HEK293 (cell line): ENCODE measurements around the gene MPEG1.

Source experiments
- CTCF ChIA-PET: fragments of 350-600 bp; formaldehyde crosslinking; extraction: SDS; loops from one replicate; lab custom pipeline; 2021; ENCODE audit warnings: antibody characterized with exemption; lab: Yijun Ruan, JAX
- POLR2A ChIA-PET: fragments of 300-600 bp; formaldehyde crosslinking; extraction: SDS; loops from one replicate; lab custom pipeline; 2020; ENCODE audit warnings: antibody characterized with exemption, inconsistent platforms; lab: Yijun Ruan, JAX
- H3K27ac ChIP-seq: fragments of 200-500 bp; sonication (Bioruptor generic); 2 replicates; pipeline ENCODE4 v1.5.1; 2014; ENCODE audit warnings: low read depth, low read length, control low read depth, inconsistent platforms; ENCODE audit errors: extremely low read depth
- H3K36me3 ChIP-seq, 2 experiments: fragments of 200-500 bp in 1 of 2; sonication (Bioruptor generic) in 1 of 2; 1 replicate in 1 of 2; 2 replicates in 1 of 2; pipeline ENCODE4 v1.5.1; 2014 to 2017; ENCODE audit warnings: inconsistent platforms in 2 of 2, low read length in 2 of 2; ENCODE audit not compliant: control insufficient read depth in 2 of 2, insufficient read depth in 1 of 2
- H3K4me1 ChIP-seq: fragments of 200-500 bp; sonication (Bioruptor generic); 2 replicates; pipeline ENCODE4 v1.5.1; 2014; ENCODE audit warnings: mild to moderate bottlenecking, low read length, inconsistent platforms; ENCODE audit not compliant: control insufficient read depth, insufficient read depth
- H3K4me3 ChIP-seq: 2 replicates; pipeline ENCODE4 v1.5.1; 2011; ENCODE audit warnings: low read depth, mild to moderate bottlenecking, control low read depth, low read length, moderate library complexity
- H3K9me3 ChIP-seq: fragments of 200-500 bp; sonication (Bioruptor generic); 2 replicates; pipeline ENCODE4 v1.5.1; 2014; ENCODE audit warnings: low read depth, low read length, inconsistent platforms; ENCODE audit not compliant: control insufficient read depth, insufficient read depth
- FEZF1 ChIP-seq: fragments of 450-650 bp; formaldehyde crosslinking; IDR thresholded peaks from 2 replicates; pipeline ENCODE4 v1.5.1; 2016; ENCODE audit warnings: missing biosample characterization, missing genetic modification characterization
- GFI1B ChIP-seq: fragments of 450-650 bp; formaldehyde crosslinking; IDR thresholded peaks from 2 replicates; pipeline ENCODE4 v1.5.1; 2016; ENCODE audit warnings: missing biosample characterization, missing genetic modification characterization
- KLF1 ChIP-seq: fragments of 450-650 bp; formaldehyde crosslinking; IDR thresholded peaks from 2 replicates; pipeline ENCODE4 v1.5.1; 2016; ENCODE audit warnings: missing biosample characterization, missing genetic modification characterization
- PRDM6 ChIP-seq: fragments of 450-650 bp; formaldehyde crosslinking; IDR thresholded peaks from 2 replicates; pipeline ENCODE4 v1.5.1; 2017; ENCODE audit warnings: missing biosample characterization, missing genetic modification characterization
- SCRT1 ChIP-seq: fragments of 450-650 bp; formaldehyde crosslinking; IDR thresholded peaks from 2 replicates; pipeline ENCODE4 v1.5.1; 2016; ENCODE audit warnings: missing biosample characterization, missing genetic modification characterization, borderline replicate concordance
- TRIM28 ChIP-seq: IDR thresholded peaks from 2 replicates; pipeline ENCODE4 v1.6.1; 2011; ENCODE audit warnings: low read length, control low read depth, borderline replicate concordance
- ZBTB17 ChIP-seq: fragments of 450-650 bp; formaldehyde crosslinking; IDR thresholded peaks from 2 replicates; pipeline ENCODE4 v1.5.1; 2016; ENCODE audit warnings: missing biosample characterization, missing genetic modification characterization
- ZBTB20 ChIP-seq: fragments of 450-650 bp; formaldehyde crosslinking; IDR thresholded peaks from 2 replicates; pipeline ENCODE4 v1.5.1; 2016; ENCODE audit warnings: missing biosample characterization, missing genetic modification characterization
- ZBTB6 ChIP-seq: fragments of 450-650 bp; formaldehyde crosslinking; IDR thresholded peaks from 2 replicates; pipeline ENCODE4 v1.5.1; 2017; ENCODE audit warnings: missing biosample characterization, missing genetic modification characterization
- ZBTB8A ChIP-seq: fragments of 450-650 bp; formaldehyde crosslinking; IDR thresholded peaks from 2 replicates; pipeline ENCODE4 v1.5.1; 2016; ENCODE audit warnings: missing biosample characterization, missing genetic modification characterization
- ZNF10 ChIP-seq: fragments of 450-650 bp; formaldehyde crosslinking; IDR thresholded peaks from 2 replicates; pipeline ENCODE4 v1.5.1; 2017; ENCODE audit warnings: missing biosample characterization, missing genetic modification characterization
- ZNF157 ChIP-seq: fragments of 450-650 bp; formaldehyde crosslinking; IDR thresholded peaks from 2 replicates; pipeline ENCODE4 v1.5.1; 2016; ENCODE audit warnings: missing biosample characterization, missing genetic modification characterization
- ZNF175 ChIP-seq: fragments of 450-650 bp; formaldehyde crosslinking; IDR thresholded peaks from 2 replicates; pipeline ENCODE4 v1.5.1; 2016; ENCODE audit warnings: missing biosample characterization, missing genetic modification characterization
- ZNF214 ChIP-seq: fragments of 450-650 bp; formaldehyde crosslinking; IDR thresholded peaks from 2 replicates; pipeline ENCODE4 v1.5.1; 2017; ENCODE audit warnings: missing biosample characterization, mild to moderate bottlenecking, missing genetic modification characterization, borderline replicate concordance
- ZNF23 ChIP-seq: fragments of 450-650 bp; formaldehyde crosslinking; IDR thresholded peaks from 2 replicates; pipeline ENCODE4 v1.5.1; 2016; ENCODE audit warnings: missing biosample characterization, missing genetic modification characterization, borderline replicate concordance
- ZNF239 ChIP-seq: fragments of 450-650 bp; formaldehyde crosslinking; IDR thresholded peaks from 2 replicates; pipeline ENCODE4 v1.5.1; 2016; ENCODE audit warnings: missing biosample characterization, missing genetic modification characterization
- ZNF416 ChIP-seq: fragments of 450-650 bp; formaldehyde crosslinking; IDR thresholded peaks from 2 replicates; pipeline ENCODE4 v1.5.1; 2016; ENCODE audit warnings: missing biosample characterization, missing genetic modification characterization
- ZNF501 ChIP-seq: fragments of 450-650 bp; formaldehyde crosslinking; IDR thresholded peaks from 2 replicates; pipeline ENCODE4 v1.5.1; 2016; ENCODE audit warnings: missing biosample characterization, missing genetic modification characterization
- ZNF521 ChIP-seq: fragments of 450-650 bp; formaldehyde crosslinking; IDR thresholded peaks from 2 replicates; pipeline ENCODE4 v1.5.1; 2017; ENCODE audit warnings: missing biosample characterization, mild to moderate bottlenecking, missing genetic modification characterization
- ZNF768 ChIP-seq: fragments of 450-650 bp; formaldehyde crosslinking; IDR thresholded peaks from 2 replicates; pipeline ENCODE4 v1.5.1; 2018; ENCODE audit warnings: missing biosample characterization, mild to moderate bottlenecking, missing genetic modification characterization
- TF ChIP-seq, protein P1 (sequence below): fragments of 450-650 bp; formaldehyde crosslinking; IDR thresholded peaks from 2 replicates; pipeline ENCODE4 v1.5.1; 2017; ENCODE audit warnings: missing biosample characterization, missing genetic modification characterization
- TF ChIP-seq, protein P2 (sequence below): fragments of 450-650 bp; formaldehyde crosslinking; IDR thresholded peaks from 2 replicates; pipeline ENCODE4 v1.5.1; 2016; ENCODE audit warnings: missing biosample characterization, missing genetic modification characterization
- TF ChIP-seq, protein P3 (sequence below): fragments of 450-650 bp; formaldehyde crosslinking; IDR thresholded peaks from 2 replicates; pipeline ENCODE4 v1.5.1; 2016; ENCODE audit warnings: missing biosample characterization, missing genetic modification characterization
- TF ChIP-seq, protein P4 (sequence below): fragments of 450-650 bp; formaldehyde crosslinking; IDR thresholded peaks from 2 replicates; pipeline ENCODE4 v1.5.1; 2016; ENCODE audit warnings: missing biosample characterization, missing genetic modification characterization, borderline replicate concordance

The MPEG1 gene

GRCh38 chr11:59218893-59219292 lies 6.2 kb upstream of the MPEG1 start:
- H3K4me1 ChIP-seq: no peaks in the 10 kb centered on the region
- H3K9me3 ChIP-seq: no peaks in the 10 kb centered on the region
- ChIA-PET CTCF (no interaction called here), POLR2A (no interaction called here)
- no peak overlapping the region for H3K4me3 ChIP-seq
- TF ChIP-seq GFI1B: no peak
- no peak for TF ChIP-seq ZNF521 (tag by site-specific recombination)
- no peak for TF ChIP-seq ZNF175 (tag by site-specific recombination)
- TF ChIP-seq, protein P1, sequence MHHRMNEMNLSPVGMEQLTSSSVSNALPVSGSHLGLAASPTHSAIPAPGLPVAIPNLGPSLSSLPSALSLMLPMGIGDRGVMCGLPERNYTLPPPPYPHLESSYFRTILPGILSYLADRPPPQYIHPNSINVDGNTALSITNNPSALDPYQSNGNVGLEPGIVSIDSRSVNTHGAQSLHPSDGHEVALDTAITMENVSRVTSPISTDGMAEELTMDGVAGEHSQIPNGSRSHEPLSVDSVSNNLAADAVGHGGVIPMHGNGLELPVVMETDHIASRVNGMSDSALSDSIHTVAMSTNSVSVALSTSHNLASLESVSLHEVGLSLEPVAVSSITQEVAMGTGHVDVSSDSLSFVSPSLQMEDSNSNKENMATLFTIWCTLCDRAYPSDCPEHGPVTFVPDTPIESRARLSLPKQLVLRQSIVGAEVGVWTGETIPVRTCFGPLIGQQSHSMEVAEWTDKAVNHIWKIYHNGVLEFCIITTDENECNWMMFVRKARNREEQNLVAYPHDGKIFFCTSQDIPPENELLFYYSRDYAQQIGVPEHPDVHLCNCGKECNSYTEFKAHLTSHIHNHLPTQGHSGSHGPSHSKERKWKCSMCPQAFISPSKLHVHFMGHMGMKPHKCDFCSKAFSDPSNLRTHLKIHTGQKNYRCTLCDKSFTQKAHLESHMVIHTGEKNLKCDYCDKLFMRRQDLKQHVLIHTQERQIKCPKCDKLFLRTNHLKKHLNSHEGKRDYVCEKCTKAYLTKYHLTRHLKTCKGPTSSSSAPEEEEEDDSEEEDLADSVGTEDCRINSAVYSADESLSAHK (tag by site-specific recombination): no peak
- TF ChIP-seq ZBTB6: no peak
- no peak for TF ChIP-seq ZNF23
- no peak for TF ChIP-seq TRIM28
- no peak for TF ChIP-seq ZBTB20 (tag by site-specific recombination)
- no peak for TF ChIP-seq ZBTB8A (tag by site-specific recombination)
- TF ChIP-seq, protein P2, sequence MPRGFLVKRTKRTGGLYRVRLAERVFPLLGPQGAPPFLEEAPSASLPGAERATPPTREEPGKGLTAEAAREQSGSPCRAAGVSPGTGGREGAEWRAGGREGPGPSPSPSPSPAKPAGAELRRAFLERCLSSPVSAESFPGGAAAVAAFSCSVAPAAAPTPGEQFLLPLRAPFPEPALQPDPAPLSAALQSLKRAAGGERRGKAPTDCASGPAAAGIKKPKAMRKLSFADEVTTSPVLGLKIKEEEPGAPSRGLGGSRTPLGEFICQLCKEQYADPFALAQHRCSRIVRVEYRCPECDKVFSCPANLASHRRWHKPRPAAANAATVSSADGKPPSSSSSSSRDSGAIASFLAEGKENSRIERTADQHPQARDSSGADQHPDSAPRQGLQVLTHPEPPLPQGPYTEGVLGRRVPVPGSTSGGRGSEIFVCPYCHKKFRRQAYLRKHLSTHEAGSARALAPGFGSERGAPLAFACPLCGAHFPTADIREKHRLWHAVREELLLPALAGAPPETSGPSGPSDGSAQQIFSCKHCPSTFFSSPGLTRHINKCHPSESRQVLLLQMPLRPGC: no peak
- no peak for TF ChIP-seq PRDM6 (tag by site-specific recombination)
- TF ChIP-seq, all 188 proteins: peak for 0
- no peaks in the 10 kb centered on the region for H3K36me3 ChIP-seq
- no peak overlapping the region for H3K27ac ChIP-seq

GRCh38 chr11:59218319-59218718 lies 5.6 kb upstream of the MPEG1 start:
- TF ChIP-seq, protein P3, sequence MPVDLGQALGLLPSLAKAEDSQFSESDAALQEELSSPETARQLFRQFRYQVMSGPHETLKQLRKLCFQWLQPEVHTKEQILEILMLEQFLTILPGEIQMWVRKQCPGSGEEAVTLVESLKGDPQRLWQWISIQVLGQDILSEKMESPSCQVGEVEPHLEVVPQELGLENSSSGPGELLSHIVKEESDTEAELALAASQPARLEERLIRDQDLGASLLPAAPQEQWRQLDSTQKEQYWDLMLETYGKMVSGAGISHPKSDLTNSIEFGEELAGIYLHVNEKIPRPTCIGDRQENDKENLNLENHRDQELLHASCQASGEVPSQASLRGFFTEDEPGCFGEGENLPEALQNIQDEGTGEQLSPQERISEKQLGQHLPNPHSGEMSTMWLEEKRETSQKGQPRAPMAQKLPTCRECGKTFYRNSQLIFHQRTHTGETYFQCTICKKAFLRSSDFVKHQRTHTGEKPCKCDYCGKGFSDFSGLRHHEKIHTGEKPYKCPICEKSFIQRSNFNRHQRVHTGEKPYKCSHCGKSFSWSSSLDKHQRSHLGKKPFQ (tag by site-specific recombination): no peak
- no peak for TF ChIP-seq ZNF416
- TF ChIP-seq FEZF1: no peak
- TF ChIP-seq ZNF214 (tag by site-specific recombination): no peak
- TF ChIP-seq ZNF157: no peak
- TF ChIP-seq, protein P4, sequence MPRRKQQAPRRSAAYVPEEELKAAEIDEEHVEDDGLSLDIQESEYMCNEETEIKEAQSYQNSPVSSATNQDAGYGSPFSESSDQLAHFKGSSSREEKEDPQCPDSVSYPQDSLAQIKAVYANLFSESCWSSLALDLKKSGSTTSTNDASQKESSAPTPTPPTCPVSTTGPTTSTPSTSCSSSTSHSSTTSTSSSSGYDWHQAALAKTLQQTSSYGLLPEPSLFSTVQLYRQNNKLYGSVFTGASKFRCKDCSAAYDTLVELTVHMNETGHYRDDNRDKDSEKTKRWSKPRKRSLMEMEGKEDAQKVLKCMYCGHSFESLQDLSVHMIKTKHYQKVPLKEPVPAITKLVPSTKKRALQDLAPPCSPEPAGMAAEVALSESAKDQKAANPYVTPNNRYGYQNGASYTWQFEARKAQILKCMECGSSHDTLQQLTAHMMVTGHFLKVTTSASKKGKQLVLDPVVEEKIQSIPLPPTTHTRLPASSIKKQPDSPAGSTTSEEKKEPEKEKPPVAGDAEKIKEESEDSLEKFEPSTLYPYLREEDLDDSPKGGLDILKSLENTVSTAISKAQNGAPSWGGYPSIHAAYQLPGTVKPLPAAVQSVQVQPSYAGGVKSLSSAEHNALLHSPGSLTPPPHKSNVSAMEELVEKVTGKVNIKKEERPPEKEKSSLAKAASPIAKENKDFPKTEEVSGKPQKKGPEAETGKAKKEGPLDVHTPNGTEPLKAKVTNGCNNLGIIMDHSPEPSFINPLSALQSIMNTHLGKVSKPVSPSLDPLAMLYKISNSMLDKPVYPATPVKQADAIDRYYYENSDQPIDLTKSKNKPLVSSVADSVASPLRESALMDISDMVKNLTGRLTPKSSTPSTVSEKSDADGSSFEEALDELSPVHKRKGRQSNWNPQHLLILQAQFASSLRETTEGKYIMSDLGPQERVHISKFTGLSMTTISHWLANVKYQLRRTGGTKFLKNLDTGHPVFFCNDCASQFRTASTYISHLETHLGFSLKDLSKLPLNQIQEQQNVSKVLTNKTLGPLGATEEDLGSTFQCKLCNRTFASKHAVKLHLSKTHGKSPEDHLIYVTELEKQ (tag by site-specific recombination): no peak
- no peak for TF ChIP-seq ZNF768 (tag by site-specific recombination)
- no peak for TF ChIP-seq ZNF10 (tag by site-specific recombination)
- no peak for TF ChIP-seq ZBTB17 (tag by site-specific recombination)
- no peak for TF ChIP-seq KLF1 (tag by site-specific recombination)
- no peak for TF ChIP-seq ZNF239 (tag by site-specific recombination)
- TF ChIP-seq SCRT1 (tag by site-specific recombination): no peak
- TF ChIP-seq GFI1B: no peak
- no peak for TF ChIP-seq ZNF501 (tag by site-specific recombination)
- Histone ChIP-seq H3K4me1 (no peaks in the 10 kb centered on the region), H3K36me3 (no peaks in the 10 kb centered on the region), H3K9me3 (no peaks in the 10 kb centered on the region), H3K27ac (no peak overlapping the region), H3K4me3 (no peak overlapping the region)
- CTCF ChIA-PET: no interaction called here
- POLR2A ChIA-PET: no interaction called here
